ENCODE results near the gene GLIPR1L2.

GLIPR1L2 gene

GRCh38 chr12:75350413-75350812 lies 40.5 kb upstream of the GLIPR1L2 start:
- H3K4me2 ChIP-seq = peak overlapping the region; percentile 74
- H4K20me1 ChIP-seq (ENCODE audit: insufficient read depth) = no peaks in the 10 kb centered on the region
- peak overlapping the region; percentile 5; the same call in 1 of the 2 replicates for H2AFZ ChIP-seq (ENCODE audit: low read depth)
- H3K27ac ChIP-seq = peak overlapping the region; percentile 48
- H3K9ac ChIP-seq = peak overlapping the region; percentile 7; the same call in 1 of the 2 replicates
- no peaks in the 10 kb centered on the region for H3K27me3 ChIP-seq (ENCODE audit: insufficient read depth, low read depth)
- H3K36me3 ChIP-seq (ENCODE audit: insufficient read depth) = no peaks in the 10 kb centered on the region
- TF ChIP-seq, protein P1, sequence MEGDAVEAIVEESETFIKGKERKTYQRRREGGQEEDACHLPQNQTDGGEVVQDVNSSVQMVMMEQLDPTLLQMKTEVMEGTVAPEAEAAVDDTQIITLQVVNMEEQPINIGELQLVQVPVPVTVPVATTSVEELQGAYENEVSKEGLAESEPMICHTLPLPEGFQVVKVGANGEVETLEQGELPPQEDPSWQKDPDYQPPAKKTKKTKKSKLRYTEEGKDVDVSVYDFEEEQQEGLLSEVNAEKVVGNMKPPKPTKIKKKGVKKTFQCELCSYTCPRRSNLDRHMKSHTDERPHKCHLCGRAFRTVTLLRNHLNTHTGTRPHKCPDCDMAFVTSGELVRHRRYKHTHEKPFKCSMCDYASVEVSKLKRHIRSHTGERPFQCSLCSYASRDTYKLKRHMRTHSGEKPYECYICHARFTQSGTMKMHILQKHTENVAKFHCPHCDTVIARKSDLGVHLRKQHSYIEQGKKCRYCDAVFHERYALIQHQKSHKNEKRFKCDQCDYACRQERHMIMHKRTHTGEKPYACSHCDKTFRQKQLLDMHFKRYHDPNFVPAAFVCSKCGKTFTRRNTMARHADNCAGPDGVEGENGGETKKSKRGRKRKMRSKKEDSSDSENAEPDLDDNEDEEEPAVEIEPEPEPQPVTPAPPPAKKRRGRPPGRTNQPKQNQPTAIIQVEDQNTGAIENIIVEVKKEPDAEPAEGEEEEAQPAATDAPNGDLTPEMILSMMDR (conservative IDR thresholded peaks at IDR 0.05; ENCODE audit: low read depth, low read length) = no peak
- H3K79me2 ChIP-seq (ENCODE audit: insufficient read depth, low read depth) = no peaks in the 10 kb centered on the region
- peaks cover 75% of the 10 kb centered on the region for H3K4me1 ChIP-seq (ENCODE audit: low read depth, poor library complexity, severe bottlenecking)
- no peak overlapping the region for H3K4me3 ChIP-seq (IDR thresholded peaks at IDR 0.05; ENCODE audit: insufficient read depth, low read depth, low read length)

DNA sequence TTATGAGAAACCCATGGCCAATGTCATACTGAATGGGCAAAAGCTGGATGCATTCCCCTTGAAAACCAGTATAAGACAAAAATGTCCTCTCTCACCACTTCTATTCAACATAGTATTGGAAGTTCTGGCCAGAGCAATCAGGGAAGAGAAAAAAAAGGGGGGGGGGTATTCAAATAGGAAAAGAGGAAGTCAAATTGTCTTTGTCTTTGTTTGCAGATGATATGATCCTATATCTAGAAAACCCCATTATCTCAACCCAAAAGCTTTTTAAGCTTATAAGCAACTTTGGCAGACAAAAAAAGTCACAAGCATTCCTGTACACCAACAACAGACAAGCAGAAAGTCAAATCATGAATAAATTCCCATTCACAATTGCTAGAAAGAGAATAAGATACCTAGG lies 36.9 kb upstream of the GLIPR1L2 start:
- Histone ChIP-seq H2AFZ (ENCODE audit: low read depth) (no peak overlapping the region), H3K9ac (no peak overlapping the region), H3K27me3 (ENCODE audit: insufficient read depth, low read depth) (no peaks in the 10 kb centered on the region), H3K36me3 (ENCODE audit: insufficient read depth) (no peaks in the 10 kb centered on the region), H3K79me2 (ENCODE audit: insufficient read depth, low read depth) (no peaks in the 10 kb centered on the region), H3K4me1 (ENCODE audit: low read depth, poor library complexity, severe bottlenecking) (peaks cover 40% of the 10 kb centered on the region), H4K20me1 (ENCODE audit: insufficient read depth) (no peaks in the 10 kb centered on the region), H3K4me2 (no peak overlapping the region), H3K27ac (no peak overlapping the region), H3K4me3 (IDR thresholded peaks at IDR 0.05; ENCODE audit: insufficient read depth, low read depth, low read length) (no peak overlapping the region)
- TF ChIP-seq, protein P1 (conservative IDR thresholded peaks at IDR 0.05; ENCODE audit: low read depth, low read length) = no peak

DNA sequence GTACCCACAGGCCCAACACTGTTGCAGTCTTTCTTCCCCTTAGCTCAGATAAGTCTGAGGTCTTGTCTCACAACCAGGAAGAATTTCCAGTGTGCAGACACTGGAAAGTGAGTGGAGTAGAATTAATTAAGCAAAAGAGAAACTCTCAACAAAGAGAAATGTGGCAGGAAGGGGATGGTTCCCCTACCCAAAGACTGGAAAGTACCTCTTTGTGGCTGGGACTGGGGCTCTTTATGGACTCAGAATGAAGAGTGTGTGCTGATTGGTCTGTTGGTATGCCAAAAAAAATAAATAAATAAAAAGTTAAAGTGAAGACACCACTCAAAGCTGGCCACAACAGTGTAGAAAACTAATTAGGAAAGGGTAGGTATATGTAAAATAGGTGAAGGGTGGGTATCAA lies 30.0 kb upstream of the GLIPR1L2 start:
- no peaks in the 10 kb centered on the region for H3K36me3 ChIP-seq (ENCODE audit: insufficient read depth)
- peak overlapping the region; percentile 76 for H3K27ac ChIP-seq
- no peak overlapping the region for H3K4me3 ChIP-seq (IDR thresholded peaks at IDR 0.05; ENCODE audit: insufficient read depth, low read depth, low read length)
- TF ChIP-seq, protein P1 (conservative IDR thresholded peaks at IDR 0.05; ENCODE audit: low read depth, low read length) = no peak
- H2AFZ ChIP-seq (ENCODE audit: low read depth) = no peak overlapping the region
- peak overlapping the region; percentile 49 for H3K4me2 ChIP-seq
- no peaks in the 10 kb centered on the region for H3K79me2 ChIP-seq (ENCODE audit: insufficient read depth, low read depth)
- H3K4me1 ChIP-seq (ENCODE audit: low read depth, poor library complexity, severe bottlenecking) = peaks cover 56% of the 10 kb centered on the region
- no peaks in the 10 kb centered on the region for H3K27me3 ChIP-seq (ENCODE audit: insufficient read depth, low read depth)
- no peaks in the 10 kb centered on the region for H4K20me1 ChIP-seq (ENCODE audit: insufficient read depth)
- no peak overlapping the region for H3K9ac ChIP-seq

GRCh38 chr12:75361408-75361807 lies 29.5 kb upstream of the GLIPR1L2 start:
- Histone ChIP-seq H3K4me3 (IDR thresholded peaks at IDR 0.05; ENCODE audit: insufficient read depth, low read depth, low read length) (no peak overlapping the region), H3K79me2 (ENCODE audit: insufficient read depth, low read depth) (no peaks in the 10 kb centered on the region), H3K36me3 (ENCODE audit: insufficient read depth) (no peaks in the 10 kb centered on the region), H3K27ac (peak overlapping the region; percentile 76), H2AFZ (ENCODE audit: low read depth) (peak overlapping the region; percentile 15; the same call in 1 of the 2 replicates), H3K4me2 (peak overlapping the region; percentile 49), H3K9ac (peak overlapping the region; percentile 6; the same call in 1 of the 2 replicates), H3K27me3 (ENCODE audit: insufficient read depth, low read depth) (no peaks in the 10 kb centered on the region), H4K20me1 (ENCODE audit: insufficient read depth) (no peaks in the 10 kb centered on the region), H3K4me1 (ENCODE audit: low read depth, poor library complexity, severe bottlenecking) (peaks cover 58% of the 10 kb centered on the region)
- TF ChIP-seq, protein P1 (conservative IDR thresholded peaks at IDR 0.05; ENCODE audit: low read depth, low read length) = no peak

Data from KMS-11 (cell line).